Stimulated activated CD4-positive, alpha-beta T cell treated with anti-CD3 and anti-CD28 coated beads, TNF-alpha, amount 100 ng/mL, for 24 hours (primary cell): ENCODE results near the gene DNAJA3.

ENCODE experiments used
- DNase-seq, 3 experiments: peaks; one replicate each; pipeline ENCODE4 v3.0.0-alpha.2; 2020; ENCODE audit warnings: low read depth in 3 of 3

The DNAJA3 gene

GRCh38 chr16:4407543-4408322 lies 17.9 kb upstream of the DNAJA3 start:
- no peak for DNase-seq

GRCh38 chr16:4408323-4408690 lies 17.4 kb upstream of the DNAJA3 start:
- no peak for DNase-seq

- no peak for DNase-seq
These were observed 16.4 kb upstream of the DNAJA3 start for GRCh38 chr16:4409081-4409932.

- no peak for DNase-seq
These were observed 15.2 kb upstream of the DNAJA3 start for GRCh38 chr16:4410335-4411075.

- no peak for DNase-seq
These were observed 14.0 kb upstream of the DNAJA3 start for GRCh38 chr16:4411684-4412083.

- DNase-seq, result no peak
These were observed 13.5 kb upstream of the DNAJA3 start for GRCh38 chr16:4412159-4412558.

- DNase-seq, result no peak
These were observed 12.8 kb upstream of the DNAJA3 start for GRCh38 chr16:4412854-4413253.

- DNase-seq, result peak; percentile 61 to 84 (median 76)
These were observed 11.3 kb upstream of the DNAJA3 start for GRCh38 chr16:4414187-4414917.

- DNase-seq, result peak in 1 of 3 experiments; percentile 59
These were observed 10.0 kb upstream of the DNAJA3 start for GRCh38 chr16:4415538-4416199.

GRCh38 chr16:4416200-4417032 lies 9.3 kb upstream of the DNAJA3 start, which contains the start of gene CORO7:
CORO7 (minus strand) TSS chr16:4416596; CDS start chr16:4416518, 78 bp downstream.
- peak; percentile 97 to 98 (median 97) for DNase-seq

GRCh38 chr16:4419402-4419959 lies 6.2 kb upstream of the DNAJA3 start:
- no peak for DNase-seq

GRCh38 chr16:4420505-4421105 lies 5.1 kb upstream of the DNAJA3 start:
- no peak for DNase-seq

GRCh38 chr16:4426021-4426684 lies 485 bp downstream of the DNAJA3 start:
- no peak for DNase-seq

GRCh38 chr16:4426722-4427372 lies 1.2 kb downstream of the DNAJA3 start:
- DNase-seq, result no peak

GRCh38 chr16:4428500-4428899 lies 2.8 kb downstream of the DNAJA3 start:
- DNase-seq, result no peak

- DNase-seq, result no peak
These were observed 5.4 kb downstream of the DNAJA3 start for GRCh38 chr16:4431023-4431422.

- no peak for DNase-seq
These were observed 7.6 kb downstream of the DNAJA3 start for GRCh38 chr16:4433228-4433627.
